ENCODE results near the gene CLMN. TPM values are rescaled to one million over a fixed set of nuclear protein-coding genes. Genes with fewer than 3 reads are reported as not detected.
"Not testable (repeated sequence)": the region's sequence is repeated elsewhere in the genome, so short reads cannot be mapped to it uniquely, and the experiment has no call there.

CLMN gene
- total RNA-seq, 2 donors from 2014 or later: 5.8 to 6.9 TPM

DNA sequence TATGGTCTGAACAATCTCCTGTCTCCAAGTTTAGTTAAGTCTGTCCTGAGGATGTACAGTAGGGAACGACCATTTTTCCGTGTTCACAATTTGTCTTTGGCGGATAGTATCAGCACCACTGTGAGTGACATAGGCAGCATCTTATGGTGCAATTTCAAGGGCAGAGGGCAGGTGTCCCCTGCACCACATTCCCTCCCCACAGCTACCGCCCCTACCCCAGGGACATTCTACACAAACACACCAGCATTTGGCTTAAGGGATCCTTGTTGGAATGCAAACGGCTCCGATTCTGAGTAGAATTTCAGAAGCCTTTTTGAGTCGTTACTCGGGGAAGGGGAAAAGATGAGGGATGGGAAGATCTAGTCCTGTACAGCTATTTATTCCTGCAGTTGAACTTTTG lies 137.3 kb downstream of the CLMN start:
- no peak for ATAC-seq
- no peak for DNase-seq (ENCODE audit: low spot score in 2 of 2)
- Mint-ChIP-seq H3K9me3 (peaks cover 0 to 5% of the 10 kb centered on the region in 2 donors), H3K27ac (no peak overlapping the region), H3K36me3 (no peaks in the 10 kb centered on the region)

GRCh38 chr14:95180966-95181741 lies 138.6 kb downstream of the CLMN start:
- Mint-ChIP-seq H3K9me3 (no peaks in the 10 kb centered on the region), H3K27ac (peak overlapping the region in 1 of 2 donors; percentile 23), H3K36me3 (no peaks in the 10 kb centered on the region)
- no peak for DNase-seq (ENCODE audit: low spot score in 2 of 2)
- no peak for ATAC-seq

DNA sequence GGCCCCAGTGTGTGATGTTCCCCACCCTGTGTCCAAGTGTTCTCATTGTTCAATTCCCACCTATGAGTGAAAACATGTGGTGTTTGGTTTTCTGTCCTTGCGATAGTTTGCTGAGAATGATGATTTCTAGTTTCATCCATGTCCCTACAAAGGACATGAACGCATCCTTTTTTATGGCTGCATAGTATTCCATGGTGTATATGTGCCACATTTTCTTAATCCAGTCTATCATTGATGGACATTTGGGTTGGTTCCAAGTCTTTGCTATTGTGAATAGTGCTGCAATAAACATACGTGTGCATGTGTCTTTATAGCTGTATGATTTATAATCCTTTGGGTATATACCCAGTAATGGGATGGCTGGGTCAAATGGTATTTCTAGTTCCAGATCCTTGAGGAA lies 144.0 kb downstream of the CLMN start:
- not testable (repeated sequence) for DNase-seq (ENCODE audit: low spot score in 2 of 2); H3K9me3 Mint-ChIP-seq; H3K36me3 Mint-ChIP-seq; ATAC-seq; H3K27ac Mint-ChIP-seq

GRCh38 chr14:95174184-95174792 lies 145.4 kb downstream of the CLMN start:
- Mint-ChIP-seq H3K9me3 (no peaks in the 10 kb centered on the region), H3K27ac (no peak overlapping the region), H3K36me3 (no peaks in the 10 kb centered on the region)
- no peak for ATAC-seq
- DNase-seq (ENCODE audit: low spot score in 2 of 2): no peak

DNA sequence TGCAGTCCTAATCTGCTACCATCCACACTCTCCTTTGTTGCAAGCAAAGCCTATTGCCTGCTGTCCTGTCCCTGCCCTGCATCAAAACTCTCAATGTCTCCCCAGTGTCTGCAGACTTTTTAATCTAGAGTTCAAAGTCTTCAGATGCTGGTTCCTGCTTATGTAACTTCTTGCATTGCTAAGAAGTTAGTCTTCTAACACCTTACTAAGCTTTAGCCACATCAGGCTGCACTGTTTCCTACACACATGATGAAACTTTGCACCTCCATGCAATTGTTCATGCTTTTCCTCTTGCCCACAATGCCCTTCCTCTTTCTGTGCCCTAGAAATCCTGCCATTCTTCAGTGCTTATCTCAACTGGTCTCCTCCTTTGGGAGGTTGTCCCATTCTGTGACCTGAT lies 146.2 kb downstream of the CLMN start:
- DNase-seq (ENCODE audit: low spot score in 2 of 2) (no peak), ATAC-seq (no peak)
- peaks cover 0 to 3% of the 10 kb centered on the region in 2 donors for H3K9me3 Mint-ChIP-seq
- H3K36me3 Mint-ChIP-seq: no peaks in the 10 kb centered on the region
- H3K27ac Mint-ChIP-seq: no peak overlapping the region

- H3K36me3 Mint-ChIP-seq: peaks cover 14 to 20% of the 10 kb centered on the region in 2 donors
- H3K9me3 Mint-ChIP-seq: peaks cover 7 to 18% of the 10 kb centered on the region in 2 donors
- ATAC-seq (no peak), DNase-seq (ENCODE audit: low spot score in 2 of 2) (no peak)
- no peak overlapping the region for H3K27ac Mint-ChIP-seq
These were observed 152.5 kb downstream of the CLMN start for GRCh38 chr14:95167177-95167576.

DNA sequence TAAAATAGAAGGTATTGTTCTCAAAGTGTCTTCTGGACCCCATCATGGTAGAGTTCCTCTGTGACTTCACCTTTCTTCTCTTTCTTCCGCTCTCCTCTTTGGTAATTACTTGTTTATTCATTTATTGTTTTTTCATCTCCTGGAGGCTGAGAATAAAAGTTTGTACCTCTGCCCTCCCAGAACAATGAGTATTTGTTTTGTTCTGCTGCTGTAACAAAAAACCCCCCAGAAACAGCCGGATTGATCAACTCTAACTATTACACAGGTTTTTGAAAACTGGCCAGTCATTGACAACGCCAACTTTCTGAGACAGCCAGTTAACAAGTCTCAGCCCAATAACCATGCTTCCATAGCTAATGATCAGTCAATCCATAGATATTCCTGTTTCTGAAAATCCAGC lies 154.2 kb downstream of the CLMN start:
- Mint-ChIP-seq H3K36me3 (peaks cover 14 to 20% of the 10 kb centered on the region in 2 donors), H3K9me3 (peaks cover 7 to 18% of the 10 kb centered on the region in 2 donors), H3K27ac (no peak overlapping the region)
- ATAC-seq: no peak
- DNase-seq (ENCODE audit: low spot score in 2 of 2): no peak

GRCh38 chr14:95164506-95164905 lies 155.2 kb downstream of the CLMN start:
- H3K9me3 Mint-ChIP-seq: peaks cover 7 to 18% of the 10 kb centered on the region in 2 donors
- no peak overlapping the region for H3K27ac Mint-ChIP-seq
- no peak for DNase-seq (ENCODE audit: low spot score in 2 of 2)
- no peak for ATAC-seq
- peaks cover 14 to 20% of the 10 kb centered on the region in 2 donors for H3K36me3 Mint-ChIP-seq

- H3K36me3 Mint-ChIP-seq: peaks cover 14 to 20% of the 10 kb centered on the region in 2 donors
- ATAC-seq (no peak), DNase-seq (ENCODE audit: low spot score in 2 of 2) (no peak)
- H3K9me3 Mint-ChIP-seq: peaks cover 7 to 15% of the 10 kb centered on the region in 2 donors
- no peak overlapping the region for H3K27ac Mint-ChIP-seq
These were observed 156.0 kb downstream of the CLMN start for GRCh38 chr14:95163666-95164065.

DNA sequence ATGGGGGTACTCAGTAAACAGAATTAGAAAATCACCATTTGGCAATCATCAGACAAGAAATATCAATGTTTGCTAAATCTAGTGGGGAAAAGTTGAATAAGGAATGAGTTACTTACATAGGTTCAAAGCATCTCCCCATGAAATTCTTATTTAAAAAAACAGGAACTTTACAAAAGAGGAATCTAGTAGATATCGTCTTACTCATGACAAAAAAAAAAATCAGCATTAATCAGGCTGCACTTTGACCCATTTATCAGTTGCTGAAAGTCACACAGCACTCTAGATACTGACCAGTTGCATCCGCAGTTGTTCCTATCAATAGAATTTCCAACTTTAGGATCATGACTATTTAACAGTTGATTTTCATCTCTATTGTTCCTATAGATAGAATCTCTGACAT lies 156.6 kb downstream of the CLMN start:
- no peak for DNase-seq (ENCODE audit: low spot score in 2 of 2)
- Mint-ChIP-seq H3K36me3 (peaks cover 14 to 20% of the 10 kb centered on the region in 2 donors), H3K9me3 (peaks cover 7 to 15% of the 10 kb centered on the region in 2 donors), H3K27ac (no peak overlapping the region)
- ATAC-seq: no peak

GRCh38 chr14:95162641-95163040 lies 157.1 kb downstream of the CLMN start:
- H3K9me3 Mint-ChIP-seq: peaks cover 7 to 15% of the 10 kb centered on the region in 2 donors
- peaks cover 19 to 20% of the 10 kb centered on the region in 2 donors for H3K36me3 Mint-ChIP-seq
- ATAC-seq: no peak
- no peak overlapping the region for H3K27ac Mint-ChIP-seq
- DNase-seq (ENCODE audit: low spot score in 2 of 2): no peak

- H3K36me3 Mint-ChIP-seq: peaks cover 5 to 11% of the 10 kb centered on the region in 2 donors
These were observed 162.2 kb downstream of the CLMN start, which contains the start of gene DICER1 for GRCh38 chr14:95157327-95158189. Gene DICER1 (minus strand): TSS chr14:95157529. CDS start chr14:95133458, 24,071 bp downstream.

DNA sequence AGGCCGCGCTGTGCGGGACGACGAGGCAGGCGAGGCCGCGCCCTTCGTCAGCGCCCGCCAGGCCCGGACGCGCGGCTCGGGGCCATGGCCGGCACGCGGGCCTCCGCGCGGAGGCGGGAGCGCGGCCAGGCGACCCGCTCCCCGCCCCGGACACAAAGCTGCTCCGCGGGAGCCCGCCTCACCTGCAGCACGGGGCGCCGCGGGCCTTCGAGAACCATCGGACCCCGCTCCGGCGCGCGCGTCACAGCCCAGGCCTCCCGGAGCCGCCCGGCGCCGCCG lies 162.7 kb downstream of the CLMN start:
- Mint-ChIP-seq H3K27ac (peak overlapping the region; percentile 95 to 99), H3K36me3 (peaks cover 5 to 11% of the 10 kb centered on the region in 2 donors), H3K9me3 (no peaks in the 10 kb centered on the region)
- ATAC-seq (peak; percentile 35 to 45), DNase-seq (ENCODE audit: low spot score in 2 of 2) (no peak)

More at GRCh38 chr14:95157327-95158189, 162.2 kb downstream of the CLMN start, which contains the start of gene DICER1:
- ATAC-seq: peak; percentile 89
- Mint-ChIP-seq H3K9me3 (no peaks in the 10 kb centered on the region), H3K27ac (peak within 1 kb of the TSS; percentile 95 to 99)
- DNase-seq (ENCODE audit: low spot score in 2 of 2): peak; percentile 95 to 97

DNA sequence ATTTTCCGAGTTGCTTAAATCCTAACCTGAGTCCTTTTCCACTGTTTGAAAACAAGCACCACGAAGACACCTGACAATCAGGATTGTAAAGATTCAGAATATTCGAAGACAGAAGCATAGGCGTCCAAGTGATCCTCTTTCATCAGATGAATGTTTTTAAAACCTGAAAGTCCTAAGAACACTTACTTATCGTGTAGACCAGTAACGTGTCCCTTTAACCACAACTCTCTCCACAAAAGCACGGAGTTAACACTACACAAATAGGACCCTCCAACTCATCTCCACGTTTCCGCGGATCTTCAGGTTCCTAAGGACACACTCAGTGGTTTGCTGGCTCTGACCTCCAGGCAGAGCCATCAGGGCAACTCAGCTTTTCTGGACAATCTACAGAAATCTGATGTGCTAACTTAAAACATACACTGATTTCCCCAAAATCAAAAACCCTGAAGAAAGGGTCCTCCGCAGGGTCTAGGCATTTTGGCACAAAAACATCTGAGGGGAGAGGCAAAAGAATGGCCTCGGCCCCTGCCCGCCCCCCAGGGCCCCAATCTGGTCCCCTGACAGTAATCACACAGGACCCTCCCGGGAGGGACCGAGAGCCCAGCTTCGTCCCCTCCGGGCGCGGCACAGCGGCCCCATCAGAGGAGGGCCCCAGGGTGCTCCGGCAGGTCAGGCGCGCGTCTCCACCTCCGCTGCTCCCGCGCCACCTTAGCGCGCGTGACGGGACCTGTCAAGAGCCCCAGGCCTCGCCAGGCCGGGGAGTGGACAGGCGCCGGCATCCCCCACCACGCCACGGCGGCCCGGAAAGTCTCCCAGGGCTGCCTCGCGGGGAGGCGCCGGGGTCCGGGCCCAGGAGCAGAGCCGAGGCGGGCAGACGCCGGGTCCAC lies 163.3 kb downstream of the CLMN start:
- Mint-ChIP-seq H3K36me3 (peaks cover 5 to 11% of the 10 kb centered on the region in 2 donors), H3K9me3 (no peaks in the 10 kb centered on the region), H3K27ac (peak overlapping the region; percentile 83 to 95)
- DNase-seq (ENCODE audit: low spot score in 2 of 2) (peak; percentile 46 to 61), ATAC-seq (peak; percentile 20 to 46)

- ATAC-seq: no peak
- DNase-seq (ENCODE audit: low spot score in 2 of 2): no peak
- no peaks in the 10 kb centered on the region for H3K9me3 Mint-ChIP-seq
- H3K36me3 Mint-ChIP-seq: peaks cover 5 to 11% of the 10 kb centered on the region in 2 donors
- peak overlapping the region; percentile 44 to 95 for H3K27ac Mint-ChIP-seq
These were observed 164.7 kb downstream of the CLMN start for GRCh38 chr14:95155045-95155444.

- ATAC-seq (no peak), DNase-seq (ENCODE audit: low spot score in 2 of 2) (no peak)
- no peaks in the 10 kb centered on the region for H3K9me3 Mint-ChIP-seq
- H3K27ac Mint-ChIP-seq: no peak overlapping the region
- peaks cover 5 to 11% of the 10 kb centered on the region in 2 donors for H3K36me3 Mint-ChIP-seq
These were observed 165.8 kb downstream of the CLMN start for GRCh38 chr14:95153866-95154265.
